ENCODE measurements around the gene IHH.

Gene IHH

DNA sequence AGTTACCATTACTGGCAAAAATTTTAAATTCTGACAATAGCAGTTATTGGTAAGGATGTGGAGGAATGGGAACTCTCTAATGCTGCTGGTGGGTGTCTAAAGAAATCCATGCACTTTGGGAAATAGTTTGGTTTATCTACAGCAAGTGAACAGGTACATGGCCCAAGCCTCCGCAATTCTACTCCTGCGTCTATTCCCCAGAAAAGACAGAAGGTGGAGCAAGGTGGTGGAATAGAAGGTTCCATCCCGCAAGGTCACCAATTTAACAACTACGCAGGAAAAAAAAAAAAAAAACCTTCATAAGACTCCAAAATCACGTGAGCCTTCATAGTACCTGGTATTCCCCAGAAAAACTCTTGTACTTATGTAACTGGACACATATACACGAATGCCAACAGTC lies 25.9 kb downstream of the IHH start:
- Mint-ChIP-seq H3K4me1 (no peaks in the 10 kb centered on the region), H3K4me3 (no peak overlapping the region), H3K9me3 (no peaks in the 10 kb centered on the region), H3K36me3 (no peaks in the 10 kb centered on the region), H3K27ac (no peak overlapping the region)
- ATAC-seq (no peak), DNase-seq (ENCODE audit: low spot score in 2 of 2) (no peak)

- ATAC-seq (no peak), DNase-seq (ENCODE audit: low spot score in 2 of 2) (no peak)
- Mint-ChIP-seq H3K4me3 (no peak overlapping the region), H3K27ac (no peak overlapping the region), H3K36me3 (no peaks in the 10 kb centered on the region), H3K4me1 (no peaks in the 10 kb centered on the region), H3K9me3 (no peaks in the 10 kb centered on the region)
Measured at GRCh38 chr2:219032051-219032745, 28.5 kb downstream of the IHH start.

GRCh38 chr2:219031005-219031738 lies 29.5 kb downstream of the IHH start:
- no peak overlapping the region for H3K4me3 Mint-ChIP-seq
- DNase-seq (ENCODE audit: low spot score in 2 of 2) (no peak), ATAC-seq (no peak)
- no peaks in the 10 kb centered on the region for H3K9me3 Mint-ChIP-seq
- H3K27ac Mint-ChIP-seq, result no peak overlapping the region
- no peaks in the 10 kb centered on the region for H3K36me3 Mint-ChIP-seq
- H3K4me1 Mint-ChIP-seq, result no peaks in the 10 kb centered on the region

- H3K4me3 Mint-ChIP-seq, result no peak overlapping the region
- no peak for DNase-seq (ENCODE audit: low spot score in 2 of 2)
- no peaks in the 10 kb centered on the region for H3K4me1 Mint-ChIP-seq
- no peaks in the 10 kb centered on the region for H3K36me3 Mint-ChIP-seq
- no peak for ATAC-seq
- no peaks in the 10 kb centered on the region for H3K9me3 Mint-ChIP-seq
- H3K27ac Mint-ChIP-seq, result no peak overlapping the region
Measured at GRCh38 chr2:219030177-219030940, 30.4 kb downstream of the IHH start.

DNA sequence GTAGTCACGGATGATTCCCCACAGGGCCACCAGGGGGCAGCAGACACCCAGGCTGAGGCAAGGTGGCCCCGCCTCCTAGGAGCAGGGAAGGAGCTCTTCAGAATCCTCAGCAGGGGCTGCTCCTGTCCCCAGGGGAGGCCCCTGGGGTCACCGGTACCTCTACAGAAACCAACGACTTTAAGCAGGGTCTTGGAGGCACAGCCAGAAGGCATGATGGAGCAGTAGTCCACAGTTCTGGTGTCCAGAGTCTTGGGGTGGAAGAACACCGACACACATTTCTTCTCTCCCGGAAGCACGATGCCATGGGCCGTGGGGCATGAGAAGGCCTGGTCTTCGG lies 30.9 kb downstream of the IHH start:
- Mint-ChIP-seq H3K4me3 (no peak overlapping the region), H3K36me3 (no peaks in the 10 kb centered on the region), H3K27ac (no peak overlapping the region), H3K4me1 (no peaks in the 10 kb centered on the region), H3K9me3 (no peaks in the 10 kb centered on the region)
- peak; percentile 66 to 80 for DNase-seq (ENCODE audit: low spot score in 2 of 2)
- ATAC-seq, result peak; percentile 76

GRCh38 chr2:219028996-219029828 lies 31.5 kb downstream of the IHH start:
- Mint-ChIP-seq H3K27ac (no peak overlapping the region), H3K9me3 (no peaks in the 10 kb centered on the region), H3K4me3 (no peak overlapping the region), H3K36me3 (no peaks in the 10 kb centered on the region), H3K4me1 (no peaks in the 10 kb centered on the region)
- DNase-seq (ENCODE audit: low spot score in 2 of 2), result no peak
- ATAC-seq, result peak; percentile 9

GRCh38 chr2:219028141-219028540 lies 32.6 kb downstream of the IHH start:
- DNase-seq (ENCODE audit: low spot score in 2 of 2) (no peak), ATAC-seq (no peak)
- H3K9me3 Mint-ChIP-seq, result no peaks in the 10 kb centered on the region
- H3K4me1 Mint-ChIP-seq, result no peaks in the 10 kb centered on the region
- no peaks in the 10 kb centered on the region for H3K36me3 Mint-ChIP-seq
- H3K27ac Mint-ChIP-seq, result no peak overlapping the region
- no peak overlapping the region for H3K4me3 Mint-ChIP-seq

DNA sequence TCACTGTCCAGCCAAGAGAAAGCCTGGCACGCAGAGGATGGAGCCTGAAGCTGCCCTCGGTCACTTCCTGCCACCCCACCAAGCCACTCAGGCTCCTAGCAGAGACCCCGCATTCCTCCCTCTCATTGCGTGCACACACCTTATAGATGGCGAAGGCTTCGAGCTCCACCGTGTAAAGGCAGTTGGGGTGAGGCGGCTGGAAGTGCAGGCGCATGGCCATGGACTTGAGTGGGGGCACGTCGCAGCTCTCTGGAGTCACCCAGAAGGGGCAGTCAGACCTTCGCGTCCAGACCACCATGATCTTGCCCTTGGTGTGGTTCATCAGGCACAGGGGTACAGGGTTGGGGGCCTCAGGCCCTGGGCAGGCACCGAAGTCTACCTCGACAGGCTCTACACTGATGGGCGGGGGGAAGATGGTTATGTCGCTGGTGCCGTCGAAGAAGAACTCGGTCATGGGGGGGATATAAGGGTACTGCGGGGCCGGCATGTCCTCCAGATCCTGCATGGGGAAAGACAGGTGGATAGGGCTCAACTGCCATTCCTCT lies 33.1 kb downstream of the IHH start:
- no peak for ATAC-seq
- Mint-ChIP-seq H3K9me3 (no peaks in the 10 kb centered on the region), H3K36me3 (no peaks in the 10 kb centered on the region), H3K4me3 (no peak overlapping the region), H3K27ac (no peak overlapping the region), H3K4me1 (no peaks in the 10 kb centered on the region)
- DNase-seq (ENCODE audit: low spot score in 2 of 2), result no peak

DNA sequence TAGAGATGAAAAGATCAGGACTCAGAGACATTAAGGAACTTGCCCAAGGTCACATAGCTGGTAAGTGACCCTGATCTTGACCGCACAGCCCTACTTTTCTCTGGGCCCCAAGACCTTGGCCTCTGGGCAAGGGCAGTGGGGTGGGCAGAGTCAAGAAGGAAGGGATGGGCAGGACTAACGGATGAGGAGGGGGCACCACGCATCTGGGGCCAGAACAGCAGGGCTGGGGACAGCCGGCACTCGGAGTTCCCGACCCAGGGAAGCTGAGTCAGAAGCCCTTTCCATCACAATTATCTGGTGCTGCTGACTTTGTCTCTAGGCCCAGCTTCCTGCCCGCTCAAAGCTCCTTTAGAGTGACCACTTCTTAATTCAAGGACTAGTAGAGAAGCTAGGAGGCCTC lies 33.8 kb downstream of the IHH start:
- no peak for DNase-seq (ENCODE audit: low spot score in 2 of 2)
- no peaks in the 10 kb centered on the region for H3K36me3 Mint-ChIP-seq
- H3K9me3 Mint-ChIP-seq, result no peaks in the 10 kb centered on the region
- H3K27ac Mint-ChIP-seq, result no peak overlapping the region
- ATAC-seq, result no peak
- H3K4me3 Mint-ChIP-seq, result no peak overlapping the region
- H3K4me1 Mint-ChIP-seq, result no peaks in the 10 kb centered on the region

- no peaks in the 10 kb centered on the region for H3K36me3 Mint-ChIP-seq
- no peaks in the 10 kb centered on the region for H3K9me3 Mint-ChIP-seq
- DNase-seq (ENCODE audit: low spot score in 2 of 2) (no peak), ATAC-seq (no peak)
- no peaks in the 10 kb centered on the region for H3K4me1 Mint-ChIP-seq
- H3K4me3 Mint-ChIP-seq, result no peak overlapping the region
- H3K27ac Mint-ChIP-seq, result no peak overlapping the region
Measured at GRCh38 chr2:219025637-219026585, 34.8 kb downstream of the IHH start.

GRCh38 chr2:219024059-219024458 lies 36.7 kb downstream of the IHH start:
- Mint-ChIP-seq H3K27ac (no peak overlapping the region), H3K4me1 (no peaks in the 10 kb centered on the region), H3K36me3 (no peaks in the 10 kb centered on the region), H3K4me3 (no peak overlapping the region), H3K9me3 (no peaks in the 10 kb centered on the region)
- ATAC-seq (no peak), DNase-seq (ENCODE audit: low spot score in 2 of 2) (no peak)

DNA sequence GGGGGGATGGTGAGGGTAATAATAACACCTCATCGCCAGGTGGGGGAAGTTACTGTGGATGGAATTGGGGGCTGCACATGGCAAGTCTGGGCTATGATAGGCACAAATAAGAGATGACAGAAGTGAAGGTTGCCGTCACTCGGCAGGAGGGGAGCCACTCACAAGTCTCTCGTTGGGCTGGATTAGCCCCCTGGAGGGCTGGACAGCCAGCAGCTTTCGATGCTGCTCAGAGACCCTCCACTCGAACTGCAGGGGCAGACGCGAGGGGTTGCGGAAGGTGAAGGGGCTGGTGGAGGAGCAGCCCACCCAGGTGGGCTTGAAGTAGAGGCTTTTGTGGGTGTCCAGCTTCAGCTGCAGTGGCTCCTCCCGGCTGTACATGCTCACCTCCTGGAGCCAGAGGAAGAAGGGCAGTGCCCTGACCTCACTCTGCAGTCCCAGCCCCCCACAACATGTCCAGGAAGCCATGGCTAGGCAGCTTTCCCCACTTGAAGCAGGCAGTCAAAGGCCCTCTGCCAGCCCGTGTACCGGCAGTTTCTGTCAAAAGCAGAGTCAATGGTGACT lies 37.6 kb downstream of the IHH start:
- H3K27ac Mint-ChIP-seq, result no peak overlapping the region
- no peaks in the 10 kb centered on the region for H3K4me1 Mint-ChIP-seq
- no peak for DNase-seq (ENCODE audit: low spot score in 2 of 2)
- ATAC-seq, result no peak
- no peaks in the 10 kb centered on the region for H3K36me3 Mint-ChIP-seq
- no peaks in the 10 kb centered on the region for H3K9me3 Mint-ChIP-seq
- no peak overlapping the region for H3K4me3 Mint-ChIP-seq

- no peaks in the 10 kb centered on the region for H3K9me3 Mint-ChIP-seq
- DNase-seq (ENCODE audit: low spot score in 2 of 2) (no peak), ATAC-seq (no peak)
- no peaks in the 10 kb centered on the region for H3K36me3 Mint-ChIP-seq
- no peaks in the 10 kb centered on the region for H3K4me1 Mint-ChIP-seq
- no peak overlapping the region for H3K4me3 Mint-ChIP-seq
- H3K27ac Mint-ChIP-seq, result no peak overlapping the region
Measured at GRCh38 chr2:219022616-219023015, 38.1 kb downstream of the IHH start.

DNA sequence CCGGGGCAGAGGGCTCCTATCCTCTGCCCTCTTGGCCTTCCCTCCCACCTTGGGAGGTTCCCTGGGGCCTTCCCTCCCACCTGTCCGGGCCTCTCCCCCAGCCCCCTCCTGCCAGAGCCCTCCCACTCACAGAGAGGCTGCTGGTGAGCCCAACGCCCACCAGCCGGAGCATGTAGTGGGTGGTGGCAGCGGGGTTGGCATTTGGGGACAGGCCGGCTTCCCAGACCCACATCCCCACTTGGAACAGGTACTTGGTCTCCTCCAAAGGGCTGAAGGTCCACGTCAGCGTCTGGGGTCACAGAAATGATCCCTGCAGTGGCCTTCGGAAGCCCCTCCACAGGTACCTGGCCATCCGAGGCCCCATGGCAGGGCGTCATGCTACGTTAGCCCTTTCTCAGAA lies 38.7 kb downstream of the IHH start:
- no peak overlapping the region for H3K4me3 Mint-ChIP-seq
- no peak for ATAC-seq
- no peaks in the 10 kb centered on the region for H3K36me3 Mint-ChIP-seq
- H3K4me1 Mint-ChIP-seq, result no peaks in the 10 kb centered on the region
- no peaks in the 10 kb centered on the region for H3K9me3 Mint-ChIP-seq
- H3K27ac Mint-ChIP-seq, result no peak overlapping the region
- no peak for DNase-seq (ENCODE audit: low spot score in 2 of 2)
